GM10266 (cell line): ENCODE measurements around the gene SZT2.

Experiments
- DNase-seq: peaks from one replicate; pipeline ENCODE4 v3.0.0; 2012; ENCODE audit errors: extremely low spot score
- TF ChIP-seq, protein P1 (sequence below): IDR thresholded peaks from 2 replicates; pipeline ENCODE4 v1.5.1; 2012; ENCODE audit warnings: mild to moderate bottlenecking, low read depth; ENCODE audit not compliant: control insufficient read depth, insufficient read depth; ENCODE audit errors: missing control alignments

The SZT2 gene

DNA sequence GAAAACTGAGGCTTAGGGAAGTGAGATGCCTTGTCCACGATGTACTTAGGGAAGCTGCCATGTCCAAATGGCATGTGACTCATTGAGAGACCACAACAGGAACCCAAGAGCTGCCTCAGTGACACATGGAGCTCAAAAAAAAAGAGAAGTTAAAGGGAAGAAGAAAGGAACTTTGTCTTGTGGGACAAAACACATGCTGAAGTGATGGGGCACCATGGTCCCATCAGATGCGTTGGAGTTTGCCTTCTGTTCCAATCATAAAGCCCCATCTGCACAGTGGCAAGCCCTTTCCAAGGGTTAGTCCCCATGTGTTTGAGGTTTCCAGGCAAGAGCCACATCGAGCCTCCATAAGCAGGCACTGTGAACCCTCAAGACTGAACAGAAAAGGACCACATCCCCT, 8.1 kb upstream of the SZT2 start:
- DNase-seq: no peak
- TF ChIP-seq, protein P1, sequence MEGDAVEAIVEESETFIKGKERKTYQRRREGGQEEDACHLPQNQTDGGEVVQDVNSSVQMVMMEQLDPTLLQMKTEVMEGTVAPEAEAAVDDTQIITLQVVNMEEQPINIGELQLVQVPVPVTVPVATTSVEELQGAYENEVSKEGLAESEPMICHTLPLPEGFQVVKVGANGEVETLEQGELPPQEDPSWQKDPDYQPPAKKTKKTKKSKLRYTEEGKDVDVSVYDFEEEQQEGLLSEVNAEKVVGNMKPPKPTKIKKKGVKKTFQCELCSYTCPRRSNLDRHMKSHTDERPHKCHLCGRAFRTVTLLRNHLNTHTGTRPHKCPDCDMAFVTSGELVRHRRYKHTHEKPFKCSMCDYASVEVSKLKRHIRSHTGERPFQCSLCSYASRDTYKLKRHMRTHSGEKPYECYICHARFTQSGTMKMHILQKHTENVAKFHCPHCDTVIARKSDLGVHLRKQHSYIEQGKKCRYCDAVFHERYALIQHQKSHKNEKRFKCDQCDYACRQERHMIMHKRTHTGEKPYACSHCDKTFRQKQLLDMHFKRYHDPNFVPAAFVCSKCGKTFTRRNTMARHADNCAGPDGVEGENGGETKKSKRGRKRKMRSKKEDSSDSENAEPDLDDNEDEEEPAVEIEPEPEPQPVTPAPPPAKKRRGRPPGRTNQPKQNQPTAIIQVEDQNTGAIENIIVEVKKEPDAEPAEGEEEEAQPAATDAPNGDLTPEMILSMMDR: no peak

DNA sequence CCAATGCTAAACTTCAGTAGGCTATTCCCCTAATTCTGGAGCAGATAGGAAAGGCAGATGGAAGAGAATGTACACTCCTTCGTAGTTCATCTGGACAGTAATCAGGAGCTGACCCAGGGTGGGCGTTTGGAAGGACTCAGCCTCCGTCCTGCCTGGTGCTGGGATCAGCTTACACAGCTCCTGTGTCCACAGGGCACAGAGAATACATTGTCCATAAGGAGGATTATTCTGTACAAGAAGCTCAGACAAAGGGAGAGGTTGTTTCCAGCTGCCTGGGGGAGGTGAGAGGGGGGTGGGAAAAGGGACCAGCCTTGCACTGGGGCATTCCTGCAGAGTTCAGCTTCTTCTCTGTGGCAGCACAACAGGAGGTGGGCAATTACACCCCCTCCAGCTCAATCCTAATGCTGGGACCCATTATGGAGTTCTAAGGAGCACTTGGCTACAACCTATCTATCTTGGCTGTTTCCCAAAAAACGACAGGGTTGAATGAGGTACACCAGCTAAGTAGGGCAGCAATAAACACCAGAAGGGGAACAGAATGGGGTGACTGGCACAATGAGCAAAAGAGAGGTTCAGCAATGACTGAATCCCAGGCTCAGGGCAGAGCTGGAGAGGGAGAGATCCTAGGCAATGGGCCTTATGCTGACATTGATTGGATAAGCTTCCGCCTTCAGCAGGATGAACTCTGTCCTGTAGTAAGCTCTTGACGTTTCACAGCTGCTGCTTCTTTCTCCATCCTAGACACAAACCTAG, 7.5 kb upstream of the SZT2 start:
- no peak for DNase-seq
- TF ChIP-seq, protein P1: no peak

DNA sequence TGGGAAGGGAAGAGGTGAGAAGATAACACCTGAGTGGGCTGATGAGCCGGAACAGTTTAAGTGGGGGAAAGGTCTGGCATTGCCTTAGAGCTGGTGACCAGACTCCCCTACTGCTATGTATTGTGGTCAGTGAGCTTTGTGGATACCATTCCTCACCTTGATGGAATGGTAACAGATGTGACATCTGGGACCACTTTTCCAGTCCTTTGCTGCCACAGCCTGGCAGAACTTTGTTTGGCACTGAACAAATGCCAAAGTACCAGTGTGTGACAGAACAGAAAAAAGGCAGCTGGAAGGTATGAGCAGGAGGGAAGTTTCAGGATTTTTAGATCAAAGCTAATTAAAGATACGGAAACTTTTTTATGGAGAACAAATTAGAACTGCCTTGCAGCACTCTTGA, 6.2 kb upstream of the SZT2 start:
- TF ChIP-seq, protein P1: no peak
- DNase-seq: no peak

DNA sequence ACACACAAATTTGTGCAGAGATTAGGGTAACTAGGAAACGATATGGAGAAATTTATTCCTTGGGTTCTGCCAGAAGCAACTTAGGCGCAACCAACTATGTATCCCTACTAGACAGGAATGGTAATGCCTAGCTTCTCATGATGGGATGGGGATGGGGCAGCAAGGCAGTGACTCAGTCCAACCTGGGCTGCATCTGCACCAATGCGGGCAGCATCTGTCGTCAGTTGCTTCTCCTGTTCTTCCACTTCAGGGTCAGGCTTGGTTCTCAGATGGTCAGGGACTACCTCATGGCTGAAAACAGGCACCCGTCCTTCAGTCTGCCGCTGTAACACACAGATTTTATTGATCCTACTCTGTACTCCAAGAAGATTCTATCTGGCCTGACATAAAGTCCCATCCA, 3.0 kb upstream of the SZT2 start:
- no peak for DNase-seq
- TF ChIP-seq, protein P1: no peak

DNA sequence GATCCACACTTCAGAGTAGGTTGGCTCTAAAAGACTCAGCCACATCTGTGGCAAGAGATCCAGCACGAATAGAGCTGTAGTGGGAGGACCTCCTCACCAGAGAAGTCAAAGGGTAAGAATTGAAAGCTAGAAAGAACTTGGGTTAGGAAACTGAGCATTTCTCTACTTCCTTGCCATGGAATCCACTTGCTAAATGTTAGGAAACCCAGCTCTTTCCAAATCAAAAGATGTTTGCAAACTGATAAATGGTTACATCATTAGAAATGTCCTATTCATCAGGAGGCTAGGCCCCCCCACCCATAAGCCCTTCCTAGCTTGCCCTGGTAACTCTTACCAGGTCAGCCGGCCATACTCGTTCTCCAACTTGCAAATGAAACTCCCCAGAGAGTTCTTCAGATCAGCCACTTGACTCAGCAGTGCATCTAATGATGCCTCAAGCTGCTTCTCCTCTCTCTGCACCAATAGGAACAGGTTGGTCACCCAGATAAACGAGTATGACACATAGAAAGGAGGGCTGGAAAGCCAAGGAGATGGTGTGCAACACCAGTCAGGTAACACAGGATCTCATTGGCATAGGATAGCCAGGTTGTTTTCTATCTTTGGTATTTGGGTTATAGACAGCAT, 1.6 kb upstream of the SZT2 start:
- DNase-seq: no peak
- TF ChIP-seq, protein P1: no peak

DNA sequence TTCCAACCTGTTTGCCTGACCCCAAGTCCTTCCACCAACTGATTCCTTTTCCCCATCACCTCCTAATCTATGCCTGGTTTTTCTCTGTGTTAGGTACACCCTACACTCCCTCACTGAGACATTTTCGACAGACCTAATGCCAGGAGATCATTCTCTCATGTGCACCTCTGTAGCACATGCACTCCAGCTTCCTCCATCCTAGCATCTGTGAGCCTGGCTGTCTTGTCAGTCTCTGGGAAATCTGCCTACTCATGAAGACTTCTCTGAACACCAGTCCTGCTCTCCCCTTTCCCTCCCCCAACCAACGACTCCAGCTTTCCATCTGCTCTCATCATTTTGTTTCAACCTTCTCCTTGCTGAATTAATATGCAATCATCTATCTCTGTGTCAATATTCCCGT, 1.1 kb upstream of the SZT2 start:
- TF ChIP-seq, protein P1: no peak
- DNase-seq: no peak

DNA sequence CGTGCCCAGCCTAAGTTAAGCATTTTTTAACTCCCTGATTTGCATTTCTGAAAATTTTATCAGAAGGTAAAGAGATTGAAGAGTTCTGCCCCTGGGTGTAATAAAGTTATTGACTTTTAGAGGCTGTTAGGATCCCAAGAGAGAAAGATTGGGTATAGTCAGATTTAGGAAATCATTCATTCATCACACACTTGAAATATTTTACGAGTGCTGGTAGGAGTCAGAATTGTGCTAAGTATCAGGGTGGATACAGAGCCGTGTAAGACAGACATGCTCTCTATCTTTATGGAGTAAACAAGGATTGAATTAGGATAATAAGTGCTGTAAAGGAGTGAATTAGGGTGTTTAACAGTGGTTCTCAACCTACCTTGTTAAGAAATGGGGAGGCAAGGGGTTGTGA, 3.0 kb downstream of the SZT2 start:
- TF ChIP-seq, protein P1: no peak
- DNase-seq: no peak
